GM21526 (cell line): ENCODE results near the gene HP.

Source experiments
- ATAC-seq: cut with Tn5 transposase; IDR thresholded peaks from one replicate; pipeline ENCODE4 v1.9.1; 2021; ENCODE audit warnings: moderate library complexity; ENCODE audit not compliant: unreplicated experiment, low FRiP score

The HP gene

DNA sequence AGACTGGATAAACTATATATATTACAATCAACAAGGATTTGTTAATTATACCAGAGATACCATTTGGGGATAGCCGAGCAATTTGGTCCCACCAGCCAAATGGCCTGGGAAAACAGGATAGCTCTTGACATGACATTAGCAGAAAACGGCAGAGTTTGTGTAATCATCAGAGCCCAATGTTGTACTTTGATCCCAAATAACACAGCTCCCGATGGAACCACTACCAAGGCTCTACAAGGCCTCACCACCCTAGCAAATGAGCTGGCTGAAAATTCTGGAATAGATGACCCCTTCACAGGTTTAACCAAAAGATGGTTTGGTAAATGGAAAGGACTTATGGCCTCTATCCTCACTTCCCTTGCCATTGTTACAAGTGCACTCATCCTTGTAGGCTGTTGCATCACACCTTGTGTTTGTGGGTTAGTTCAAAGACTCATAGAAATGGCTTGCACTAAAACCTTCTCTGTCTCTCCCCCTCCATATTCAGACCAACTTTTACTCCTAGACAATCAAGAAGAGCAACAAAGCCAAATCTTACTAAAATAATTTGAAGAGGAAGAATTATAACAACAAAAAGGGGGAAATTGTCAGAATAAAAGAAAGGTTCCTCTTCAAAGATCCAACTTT, 29.6 kb downstream of the HP start:
- ATAC-seq: no peak

DNA sequence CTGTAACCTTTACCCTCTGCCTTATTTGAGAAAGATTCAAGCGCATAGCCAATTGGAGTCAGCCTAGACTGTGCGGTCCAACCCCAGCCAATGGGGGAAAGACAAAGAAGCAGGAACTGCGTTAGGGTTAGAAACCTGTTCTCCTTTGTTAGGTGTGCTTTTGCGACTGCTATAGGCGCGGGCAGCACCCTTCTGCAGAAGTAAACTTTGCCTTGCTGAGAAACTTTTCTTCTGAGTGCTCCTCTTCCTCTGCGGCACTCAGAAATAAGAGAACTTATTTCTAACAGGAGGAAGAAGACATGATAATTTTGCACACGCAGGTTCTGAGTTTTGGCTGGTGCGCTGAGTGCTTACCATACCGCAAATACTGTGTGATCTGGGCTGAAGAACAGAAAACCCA, 30.1 kb downstream of the HP start:
- no peak for ATAC-seq

DNA sequence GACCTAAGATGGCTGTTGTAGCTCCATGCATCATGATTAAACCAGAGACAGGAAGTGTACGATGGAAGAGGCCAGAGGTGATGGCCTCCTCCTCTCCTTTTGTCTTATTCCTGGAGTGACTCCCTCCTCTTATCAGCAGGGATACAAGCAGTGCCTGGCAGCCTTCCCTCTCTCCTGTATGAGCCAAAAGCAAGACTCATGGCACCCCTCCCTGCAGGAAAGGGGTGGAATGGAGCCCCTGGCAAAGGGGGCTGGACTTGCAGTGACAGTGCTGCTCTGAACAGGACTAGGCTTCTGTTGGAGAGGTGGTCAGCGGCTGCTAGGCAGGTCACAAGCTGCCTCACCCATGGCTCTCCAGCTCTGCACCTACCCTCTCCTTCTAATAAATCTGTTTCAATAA, 30.7 kb downstream of the HP start:
- ATAC-seq: no peak

DNA sequence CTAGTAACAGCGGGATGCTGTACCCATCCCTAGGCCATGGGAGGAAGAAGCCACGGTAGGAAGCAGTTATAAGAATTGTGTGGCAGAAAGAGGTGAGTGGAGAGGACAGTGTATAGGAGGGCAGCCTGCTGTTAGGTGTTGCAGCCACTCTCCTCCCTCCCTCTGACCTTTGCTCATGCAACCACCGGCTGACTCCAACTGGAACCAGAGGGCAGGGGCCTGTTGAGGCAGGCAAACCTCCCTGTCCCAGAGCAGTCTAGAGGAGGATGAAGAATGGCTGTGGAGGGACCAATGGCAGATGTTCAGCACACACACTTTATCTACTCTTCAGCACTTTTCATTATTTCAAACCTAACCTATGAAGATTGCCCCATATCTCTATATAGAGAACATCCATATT, 36.9 kb downstream of the HP start:
- ATAC-seq: no peak

DNA sequence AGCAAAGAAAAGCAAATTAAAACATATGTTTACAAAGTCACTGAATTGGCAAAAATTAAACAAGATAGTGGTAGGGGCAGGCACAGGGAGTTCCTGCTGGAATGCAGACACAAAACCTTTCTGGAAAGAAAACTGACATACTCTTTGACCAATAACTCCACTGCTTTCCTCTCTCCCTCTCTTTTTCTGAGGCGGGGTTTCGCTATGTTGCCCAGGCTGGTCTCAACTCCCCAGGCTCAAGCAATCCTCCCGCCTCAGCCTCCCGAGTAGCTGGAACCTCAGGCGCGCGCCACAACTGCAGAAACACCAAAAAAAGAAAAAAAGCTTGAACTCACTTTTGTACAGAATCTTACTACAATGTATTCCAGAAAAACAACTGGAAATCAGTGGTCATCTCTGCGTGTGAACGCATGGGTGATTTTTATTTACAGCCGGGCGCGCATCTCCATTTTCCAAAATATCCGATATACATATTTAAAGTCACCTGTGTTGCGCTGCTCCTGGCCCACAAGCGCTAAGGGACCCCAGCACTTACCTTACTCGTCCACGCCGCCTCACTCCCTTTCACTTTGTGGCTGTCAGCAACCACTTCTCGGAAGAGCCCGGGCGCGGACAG, 38.6 kb downstream of the HP start:
- ATAC-seq: no peak

DNA sequence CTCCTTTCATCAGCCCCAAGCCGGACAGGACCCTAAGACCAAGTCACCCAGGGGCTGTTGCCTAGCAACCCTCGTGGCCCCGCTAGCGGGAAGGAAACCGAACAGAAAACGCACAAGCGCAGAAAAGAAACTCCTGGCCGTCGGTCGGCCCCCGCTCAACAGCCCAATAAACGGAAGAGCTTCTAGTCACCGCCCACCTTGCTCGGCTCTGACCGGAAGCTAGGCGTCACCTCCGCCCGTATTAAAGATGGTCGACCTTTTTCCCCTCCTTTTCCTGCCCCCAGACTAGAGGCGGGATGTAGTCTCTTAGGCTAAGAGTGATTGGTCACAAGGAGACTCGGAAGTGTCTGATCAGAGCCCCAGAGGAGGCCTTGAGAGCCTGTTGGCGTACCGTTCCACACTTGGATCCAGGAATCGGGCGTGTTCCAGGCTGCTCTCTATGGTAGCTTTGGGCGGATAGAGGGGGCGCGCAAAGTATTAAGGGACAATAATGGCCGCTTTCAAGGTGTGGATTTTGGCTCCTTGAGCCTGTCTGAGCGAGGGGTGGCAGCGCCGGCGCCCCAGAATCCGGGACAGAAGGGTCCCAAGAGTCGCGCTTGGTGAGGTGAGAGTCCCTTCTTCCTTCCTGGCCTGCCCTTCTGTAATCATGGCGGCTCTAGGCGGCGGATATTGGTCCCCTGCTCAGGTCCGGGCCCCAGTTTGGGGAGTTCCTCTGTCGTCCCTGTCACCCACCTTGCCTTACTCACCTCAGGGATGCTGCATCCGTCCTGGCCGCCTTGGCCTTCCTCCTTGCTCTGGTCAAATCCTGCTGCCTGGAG, 39.4 kb downstream of the HP start, which contains the start of the genes DHX38 and TXNL4B:
Gene DHX38 (plus strand): TSS at position 400 of the 818 bp plus-strand sequence. CDS start 2,311 bp downstream, outside the sequence.
Gene TXNL4B (minus strand): TSS at position 173 of the 818 bp plus-strand sequence. CDS start 2,871 bp downstream, outside the sequence.
- ATAC-seq: peak; percentile 96

DNA sequence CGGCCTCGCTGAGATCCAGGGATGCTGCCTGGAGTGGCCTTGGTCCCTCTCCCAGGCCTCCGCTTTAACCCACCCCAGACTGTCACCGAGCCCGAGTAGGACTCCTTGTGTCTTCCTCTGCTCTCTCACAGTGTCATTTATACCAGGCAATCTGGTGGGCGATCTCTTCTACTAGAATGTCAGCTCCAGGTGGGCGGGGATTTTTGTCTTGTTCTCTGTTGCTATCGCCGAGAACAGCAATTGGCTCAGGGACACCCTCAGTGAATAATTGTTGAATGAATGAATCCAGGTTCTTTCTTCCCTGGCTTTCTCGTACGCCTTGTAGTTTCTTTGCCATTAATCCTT, 39.9 kb downstream of the HP start:
- ATAC-seq: peak; percentile 1

DNA sequence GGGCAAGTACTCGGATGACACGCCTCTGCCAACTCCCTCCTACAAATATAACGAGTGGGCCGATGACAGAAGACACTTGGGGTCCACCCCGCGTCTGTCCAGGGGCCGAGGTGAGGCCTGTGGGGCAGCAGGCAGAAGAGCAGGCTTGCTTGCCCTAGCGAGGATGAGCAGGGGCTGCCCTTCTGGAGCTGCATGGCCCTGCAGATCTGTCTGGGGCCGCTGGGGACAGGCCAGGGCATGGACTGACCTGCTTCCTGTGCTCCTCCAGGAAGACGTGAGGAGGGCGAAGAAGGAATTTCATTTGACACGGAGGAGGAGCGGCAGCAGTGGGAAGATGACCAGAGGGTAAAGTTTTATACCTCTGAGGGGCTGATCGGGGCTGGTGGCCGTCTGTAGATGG, 44.6 kb downstream of the HP start:
- no peak for ATAC-seq

DNA sequence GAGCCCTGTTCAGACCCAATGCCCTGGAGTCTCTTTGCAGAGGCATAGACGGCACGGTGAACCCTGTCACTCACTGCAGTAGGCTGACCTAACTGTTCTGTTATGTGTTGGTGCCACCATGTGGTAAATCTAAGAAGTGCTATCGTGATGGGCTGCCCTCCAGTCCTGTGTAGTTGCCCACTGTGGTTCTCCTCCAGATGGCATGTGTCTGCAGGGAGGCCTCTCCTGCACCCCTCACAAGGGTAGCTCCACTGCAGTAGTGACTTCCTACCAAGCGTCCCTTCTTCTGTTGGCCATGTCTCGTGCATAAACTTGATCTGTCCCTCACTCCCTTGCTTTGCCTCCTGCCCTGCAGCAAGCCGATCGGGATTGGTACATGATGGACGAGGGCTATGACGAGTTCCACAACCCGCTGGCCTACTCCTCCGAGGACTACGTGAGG, 45.1 kb downstream of the HP start:
- no peak for ATAC-seq

DNA sequence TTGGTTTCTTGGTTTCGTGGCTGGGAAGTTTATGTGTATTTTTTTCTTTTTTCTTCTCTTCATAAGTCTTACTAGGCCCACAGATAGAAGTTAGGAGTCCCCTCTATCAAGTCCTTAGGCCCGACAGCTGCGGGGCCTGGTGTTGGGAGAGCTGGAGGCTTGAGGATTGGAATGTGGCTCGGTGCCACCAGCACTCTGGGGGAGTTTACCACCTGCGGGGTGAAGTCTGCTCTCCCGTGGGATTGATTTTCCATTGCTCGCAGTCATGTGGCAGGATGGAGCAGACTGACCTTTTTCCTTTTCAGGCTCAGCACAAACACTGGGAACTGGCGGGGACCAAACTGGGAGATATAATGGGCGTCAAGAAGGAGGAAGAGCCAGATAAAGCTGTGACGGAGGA, 46.9 kb downstream of the HP start:
- no peak for ATAC-seq

DNA sequence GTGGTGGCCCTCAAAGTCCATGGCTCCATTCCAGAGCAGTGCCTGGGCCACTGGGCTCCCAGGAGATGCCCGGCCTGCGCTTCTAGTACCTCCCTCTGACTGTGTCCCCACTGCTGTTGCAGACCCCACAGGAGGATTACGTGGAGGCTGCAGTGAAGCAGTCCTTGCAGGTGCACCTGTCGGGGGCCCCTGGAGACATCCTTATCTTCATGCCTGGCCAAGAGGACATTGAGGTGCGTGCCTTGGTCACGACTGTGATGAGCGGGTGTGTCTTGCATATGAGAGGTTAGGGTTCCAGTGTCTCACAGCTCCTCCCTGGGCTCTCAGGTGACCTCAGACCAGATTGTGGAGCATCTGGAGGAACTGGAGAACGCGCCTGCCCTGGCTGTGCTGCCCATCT, 50.6 kb downstream of the HP start:
- ATAC-seq: no peak

DNA sequence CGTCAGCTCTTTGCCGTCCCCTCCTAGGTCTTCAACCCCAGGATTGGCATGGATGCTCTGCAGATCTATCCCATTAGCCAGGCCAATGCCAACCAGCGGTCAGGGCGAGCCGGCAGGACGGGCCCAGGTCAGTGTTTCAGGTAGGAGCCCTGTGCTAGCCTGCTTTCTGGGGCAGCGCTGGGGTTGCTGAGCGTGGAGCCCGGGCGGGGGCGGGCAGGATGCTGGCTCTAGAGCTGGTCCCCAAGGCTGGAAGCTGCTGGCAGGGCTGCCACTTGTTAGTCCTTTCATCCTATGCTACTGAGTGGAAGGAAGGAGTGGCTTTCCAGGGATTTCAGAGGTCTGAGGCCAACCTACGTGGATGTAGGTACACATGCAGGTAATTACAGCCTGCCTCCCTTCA, 51.7 kb downstream of the HP start:
- ATAC-seq: no peak

DNA sequence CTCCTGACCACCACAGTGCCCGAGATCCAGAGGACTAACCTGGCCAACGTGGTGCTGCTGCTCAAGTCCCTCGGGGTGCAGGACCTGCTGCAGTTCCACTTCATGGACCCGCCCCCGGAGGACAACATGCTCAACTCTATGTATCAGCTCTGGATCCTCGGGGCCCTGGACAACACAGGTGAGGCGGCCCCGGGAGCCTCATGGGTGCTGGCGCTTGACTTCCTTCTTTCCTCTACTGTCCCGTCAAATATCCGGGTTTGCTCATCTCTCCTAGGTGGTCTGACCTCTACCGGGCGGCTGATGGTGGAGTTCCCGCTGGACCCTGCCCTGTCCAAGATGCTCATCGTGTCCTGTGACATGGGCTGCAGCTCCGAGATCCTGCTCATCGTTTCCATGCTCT, 53.1 kb downstream of the HP start:
- ATAC-seq: no peak

DNA sequence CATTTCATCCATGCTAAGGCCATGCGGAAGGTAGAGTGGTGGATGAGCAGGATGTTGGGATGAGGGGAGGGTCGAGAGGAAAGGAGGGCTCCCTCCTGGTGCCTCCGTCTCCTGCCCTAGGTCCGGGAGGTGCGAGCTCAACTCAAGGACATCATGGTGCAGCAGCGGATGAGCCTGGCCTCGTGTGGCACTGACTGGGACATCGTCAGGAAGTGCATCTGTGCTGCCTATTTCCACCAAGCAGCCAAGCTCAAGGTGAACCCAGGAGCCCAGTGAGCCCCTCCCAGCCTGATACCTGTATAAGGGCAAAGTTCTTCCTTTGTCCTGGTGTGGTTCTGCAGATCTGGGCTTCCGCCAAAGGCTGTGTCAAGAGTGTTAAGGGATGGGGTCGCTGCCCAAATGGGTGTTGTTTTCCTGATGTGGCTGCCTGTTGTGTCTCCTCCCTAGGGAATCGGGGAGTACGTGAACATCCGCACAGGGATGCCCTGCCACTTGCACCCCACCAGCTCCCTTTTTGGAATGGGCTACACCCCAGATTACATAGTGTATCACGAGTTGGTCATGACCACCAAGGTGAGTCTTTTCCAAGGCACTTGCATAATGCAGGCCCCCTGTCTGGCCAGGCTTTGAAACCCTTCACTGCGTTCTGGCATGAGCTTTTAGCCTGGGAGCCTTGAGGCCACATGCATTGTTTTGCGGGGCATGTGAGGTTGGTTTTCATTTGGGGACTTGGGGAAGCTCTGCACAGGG, 54.2 kb downstream of the HP start:
- ATAC-seq: no peak

DNA sequence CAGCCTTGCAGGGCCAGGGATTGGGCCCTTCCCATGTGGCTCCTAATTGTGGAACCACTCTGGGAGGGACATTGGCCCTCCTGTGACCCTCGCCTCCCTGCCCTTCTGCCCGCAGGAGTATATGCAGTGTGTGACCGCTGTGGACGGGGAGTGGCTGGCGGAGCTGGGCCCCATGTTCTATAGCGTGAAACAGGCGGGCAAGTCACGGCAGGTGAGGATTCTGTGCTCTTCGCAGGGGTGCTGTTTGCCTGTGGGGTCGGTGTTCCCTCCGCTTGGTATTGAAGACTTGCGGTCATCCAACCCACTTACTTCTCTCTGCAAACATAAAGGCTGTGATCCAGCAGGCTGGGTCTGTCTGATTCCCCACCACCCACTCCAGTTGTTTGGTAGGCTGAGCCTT, 55.0 kb downstream of the HP start:
- ATAC-seq: no peak

DNA sequence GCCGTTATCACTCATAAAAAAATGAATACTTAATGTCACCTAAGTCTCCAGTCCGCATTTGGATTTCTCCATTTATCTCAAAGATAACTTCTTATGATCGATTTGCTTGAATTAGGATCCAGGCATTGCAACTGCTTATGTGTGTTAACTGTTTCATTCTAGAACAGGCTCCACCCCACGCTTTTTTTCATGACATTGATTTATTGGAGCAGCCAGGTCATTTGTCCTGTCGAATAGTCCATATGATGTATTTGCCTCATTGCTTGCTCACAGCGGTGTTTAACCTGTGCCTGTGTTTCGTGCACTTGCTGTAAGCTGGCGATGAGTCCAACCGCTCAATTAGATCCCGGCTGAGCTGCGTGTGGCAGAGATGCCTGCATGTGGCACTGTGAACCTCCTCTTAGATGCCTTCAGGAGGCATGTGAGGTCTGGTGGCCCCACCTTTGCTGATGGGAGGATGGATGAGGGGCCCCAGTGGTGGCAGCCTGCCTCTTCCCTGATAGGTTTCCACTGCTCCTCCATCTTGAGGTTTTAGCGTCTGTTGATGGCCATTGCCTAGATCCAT, 55.7 kb downstream of the HP start:
- no peak for ATAC-seq
